Uterus (tissue), 4 donors: ENCODE data around the gene LAMB4. TPM values are rescaled to one million over a fixed set of nuclear protein-coding genes. Genes with fewer than 3 reads are reported as not detected.

Experiments used
- DNase-seq, 2 donors: peaks; one replicate each; pipeline ENCODE4 v3.0.0-alpha.2; 2019 to 2020
- H3K27ac ChIP-seq, 2 donors: fragments of 200-600 bp; sonication (generic); 1 replicate in 1 of 2; 2 replicates in 1 of 2; pipeline ENCODE4 v1.5.1; 2016 to 2018
- H3K27me3 ChIP-seq, 2 donors: fragments of 200-600 bp; sonication (generic); one replicate each; pipeline ENCODE4 v1.5.1; 2018 to 2019; ENCODE audit warnings: control low read depth in 1 of 2
- H3K36me3 ChIP-seq, 2 donors: fragments of 200-600 bp; sonication (generic); one replicate each; pipeline ENCODE4 v1.5.1; 2019; ENCODE audit warnings: control low read depth in 1 of 2
- H3K4me1 ChIP-seq, 2 donors: fragments of 200-600 bp; sonication (generic); one replicate each; pipeline ENCODE4 v1.5.1; 2018 to 2019; ENCODE audit warnings: control low read depth in 1 of 2
- H3K4me3 ChIP-seq, 2 donors: fragments of 200-600 bp; sonication (generic); 1 replicate in 1 of 2; 2 replicates in 1 of 2; pipeline ENCODE4 v1.5.1; 2018 to 2019; ENCODE audit warnings: mild to moderate bottlenecking in 1 of 2
- H3K9me3 ChIP-seq, 2 donors: fragments of 200-600 bp; sonication (generic); one replicate each; pipeline ENCODE4 v1.5.1; 2019; ENCODE audit warnings: control low read depth in 1 of 2
- POLR2A ChIP-seq, 2 donors: fragments of 450-650 bp; IDR thresholded peaks; one replicate each; pipeline ENCODE4 v1.6.1; 2016; ENCODE audit warnings: antibody characterized with exemption in 2 of 2, mild to moderate bottlenecking in 1 of 2, moderate library complexity in 1 of 2
- intact Hi-C: fragments of 100-400 bp; cut with DNase I; formaldehyde crosslinking; loops from one replicate; pipeline ENCODE4 v1.15.1; 2023; ENCODE audit warnings: low total_unique reads
- total RNA-seq, 4 donors: library from RNA; depleted of rRNA in 3 of 4; stranded (reverse); fragments of >200 nt in 3 of 4; gene quantifications; one replicate each; pipeline versions ENCODE4 v1.1.0 to v1.2.4, GENCODE V29; 2014 to 2023
- TF ChIP-seq, protein P1 (sequence below), 4 experiments: fragments of 200-600 bp in 2 of 4; fragments of 450-650 bp in 2 of 4; sonication (generic) in 2 of 4; IDR thresholded peaks; one replicate each; pipeline ENCODE4 v1.5.1; 2016 to 2019; ENCODE audit warnings: antibody characterized with exemption in 4 of 4, mild to moderate bottlenecking in 2 of 4, moderate library complexity in 1 of 4
- donor health status: DM: yes; HTN: yes; CAD: no.

LAMB4 gene
- total RNA-seq, 4 donors from 2014 or later, result 0.59 to 0.90 TPM; not detected in 2

DNA sequence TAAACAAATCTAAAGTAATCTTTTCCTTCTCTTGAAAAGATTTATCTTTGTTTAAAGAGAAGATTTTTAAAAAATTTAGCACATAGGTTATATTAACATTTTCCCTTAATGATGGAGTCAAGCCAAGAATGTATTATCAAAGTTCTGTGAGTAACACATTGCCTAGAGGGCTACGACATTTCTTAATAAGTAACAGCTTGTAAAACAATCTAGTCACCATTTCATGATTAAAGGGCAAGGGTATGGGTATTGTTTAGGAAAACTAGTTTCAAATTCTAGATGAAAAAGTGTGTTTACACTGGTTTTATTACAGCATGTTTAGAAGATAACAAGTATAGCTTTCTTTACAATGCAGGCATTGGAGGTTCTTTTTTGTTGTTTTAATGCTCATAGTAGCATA lies 28.6 kb upstream of the LAMB4 start:
- no peak for DNase-seq
- no peak for TF ChIP-seq POLR2A (IDR thresholded peaks at IDR 0.05)
- TF ChIP-seq, protein P1, sequence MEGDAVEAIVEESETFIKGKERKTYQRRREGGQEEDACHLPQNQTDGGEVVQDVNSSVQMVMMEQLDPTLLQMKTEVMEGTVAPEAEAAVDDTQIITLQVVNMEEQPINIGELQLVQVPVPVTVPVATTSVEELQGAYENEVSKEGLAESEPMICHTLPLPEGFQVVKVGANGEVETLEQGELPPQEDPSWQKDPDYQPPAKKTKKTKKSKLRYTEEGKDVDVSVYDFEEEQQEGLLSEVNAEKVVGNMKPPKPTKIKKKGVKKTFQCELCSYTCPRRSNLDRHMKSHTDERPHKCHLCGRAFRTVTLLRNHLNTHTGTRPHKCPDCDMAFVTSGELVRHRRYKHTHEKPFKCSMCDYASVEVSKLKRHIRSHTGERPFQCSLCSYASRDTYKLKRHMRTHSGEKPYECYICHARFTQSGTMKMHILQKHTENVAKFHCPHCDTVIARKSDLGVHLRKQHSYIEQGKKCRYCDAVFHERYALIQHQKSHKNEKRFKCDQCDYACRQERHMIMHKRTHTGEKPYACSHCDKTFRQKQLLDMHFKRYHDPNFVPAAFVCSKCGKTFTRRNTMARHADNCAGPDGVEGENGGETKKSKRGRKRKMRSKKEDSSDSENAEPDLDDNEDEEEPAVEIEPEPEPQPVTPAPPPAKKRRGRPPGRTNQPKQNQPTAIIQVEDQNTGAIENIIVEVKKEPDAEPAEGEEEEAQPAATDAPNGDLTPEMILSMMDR (IDR thresholded peaks at IDR 0.05), result no peak
- intact Hi-C loops, result no loop called here
- Histone ChIP-seq H3K36me3 (no peaks in the 10 kb centered on the region), H3K4me3 (no peak overlapping the region), H3K9me3 (no peaks in the 10 kb centered on the region), H3K4me1 (no peaks in the 10 kb centered on the region), H3K27me3 (no peaks in the 10 kb centered on the region), H3K27ac (no peak overlapping the region)

- no peak overlapping the region for H3K27ac ChIP-seq
- no peaks in the 10 kb centered on the region for H3K9me3 ChIP-seq
- H3K4me1 ChIP-seq, result no peaks in the 10 kb centered on the region
- H3K36me3 ChIP-seq, result no peaks in the 10 kb centered on the region
- intact Hi-C loops, result no loop called here
- H3K27me3 ChIP-seq, result no peaks in the 10 kb centered on the region
- no peak for DNase-seq
- no peak for TF ChIP-seq POLR2A (IDR thresholded peaks at IDR 0.05)
- TF ChIP-seq, protein P1 (IDR thresholded peaks at IDR 0.05), result no peak
- no peak overlapping the region for H3K4me3 ChIP-seq
Observed at GRCh38 chr7:108157606-108158335, 27.6 kb upstream of the LAMB4 start.

- no peaks in the 10 kb centered on the region for H3K36me3 ChIP-seq
- intact Hi-C loops, result no loop called here
- no peaks in the 10 kb centered on the region for H3K4me1 ChIP-seq
- H3K27ac ChIP-seq, result no peak overlapping the region
- TF ChIP-seq POLR2A (IDR thresholded peaks at IDR 0.05), result no peak
- TF ChIP-seq, protein P1 (IDR thresholded peaks at IDR 0.05), result no peak
- H3K9me3 ChIP-seq, result no peaks in the 10 kb centered on the region
- no peak for DNase-seq
- no peaks in the 10 kb centered on the region for H3K27me3 ChIP-seq
- no peak overlapping the region for H3K4me3 ChIP-seq
Observed at GRCh38 chr7:108156897-108157605, 26.9 kb upstream of the LAMB4 start.

DNA sequence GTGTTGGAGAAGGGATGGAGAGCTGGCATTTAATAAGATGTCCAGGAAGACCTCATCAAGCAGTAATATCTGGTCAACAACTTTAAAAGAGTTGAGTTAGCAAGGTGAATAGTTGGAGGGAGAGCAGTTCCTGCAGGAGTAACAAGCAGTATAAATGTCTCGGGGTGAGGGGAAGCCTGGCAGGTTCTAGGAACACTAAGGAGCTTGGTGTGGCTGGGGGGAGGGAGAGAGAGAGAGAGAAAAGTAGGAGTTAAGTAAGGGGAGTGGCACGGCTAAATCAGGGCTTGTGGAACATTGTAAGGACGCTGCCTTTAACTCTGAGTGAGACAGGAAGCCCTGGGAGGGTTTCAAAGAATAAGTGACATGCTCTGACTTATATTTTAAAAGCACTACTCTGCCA lies 22.0 kb upstream of the LAMB4 start:
- no peaks in the 10 kb centered on the region for H3K4me1 ChIP-seq
- no peak for TF ChIP-seq POLR2A (IDR thresholded peaks at IDR 0.05)
- TF ChIP-seq, protein P1 (IDR thresholded peaks at IDR 0.05), result no peak
- intact Hi-C loops, result no loop called here
- H3K27me3 ChIP-seq, result no peaks in the 10 kb centered on the region
- H3K9me3 ChIP-seq, result no peaks in the 10 kb centered on the region
- no peak for DNase-seq
- H3K36me3 ChIP-seq, result no peaks in the 10 kb centered on the region
- no peak overlapping the region for H3K27ac ChIP-seq
- H3K4me3 ChIP-seq, result no peak overlapping the region

GRCh38 chr7:108149908-108150307 lies 19.7 kb upstream of the LAMB4 start:
- intact Hi-C loops, result no loop called here
- no peak for DNase-seq
- Histone ChIP-seq H3K36me3 (no peaks in the 10 kb centered on the region), H3K27ac (no peak overlapping the region), H3K4me3 (no peak overlapping the region), H3K9me3 (no peaks in the 10 kb centered on the region), H3K27me3 (no peaks in the 10 kb centered on the region), H3K4me1 (no peaks in the 10 kb centered on the region)
- TF ChIP-seq, protein P1 (IDR thresholded peaks at IDR 0.05), result no peak
- TF ChIP-seq POLR2A (IDR thresholded peaks at IDR 0.05), result no peak
